ENCODE data around the gene CDH22. TPM values are rescaled to one million over a fixed set of nuclear protein-coding genes. Genes with fewer than 3 reads are reported as not detected.

The CDH22 gene
- total and polyA plus RNA-seq, 4 donors = 0.03 to 0.25 (median 0.09) TPM

DNA sequence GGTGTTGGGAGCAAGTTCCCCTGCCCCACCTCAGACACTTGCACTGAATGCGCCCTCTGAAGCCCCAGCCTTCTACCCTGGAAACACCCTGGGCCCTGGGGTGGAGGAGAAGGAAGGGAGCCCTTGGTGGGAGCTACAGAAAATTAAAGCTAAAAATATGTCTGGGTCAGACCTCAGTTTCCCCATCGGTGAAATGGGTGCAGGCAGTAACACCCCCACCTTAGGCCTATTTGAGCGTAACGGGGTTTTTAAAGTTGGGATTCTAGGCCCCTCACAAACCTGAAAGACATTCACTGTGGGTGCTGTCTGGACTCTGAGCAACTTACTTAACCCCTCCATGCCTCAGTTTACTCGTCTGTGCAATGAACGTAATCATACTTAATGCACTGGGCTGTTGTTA lies 19.3 kb upstream of the CDH22 start:
- DNase-seq (no peak), ATAC-seq (ENCODE audit: insufficient read depth, low FRiP score) (no peak)
- WGBS, 2 donors = 91 to 94% methylated on average over 6 of the region's 6 CpGs
- Histone ChIP-seq H3K9me3 (ENCODE audit: control insufficient read depth in 4 of 4, insufficient read depth in 3 of 4, low read length in 3 of 4) (no peaks in the 10 kb centered on the region), H3K27ac (ENCODE audit: low read depth in 1 of 2, low read length in 1 of 2) (no peak overlapping the region), H3K4me1 (ENCODE audit: control insufficient read depth in 5 of 5, insufficient read depth in 5 of 5, low read length in 5 of 5) (no peaks in the 10 kb centered on the region), H3K36me3 (ENCODE audit: control insufficient read depth in 4 of 4, insufficient read depth in 4 of 4, low read length in 4 of 4) (no peaks in the 10 kb centered on the region), H3K4me3 (no peak overlapping the region), H3K27me3 (ENCODE audit: control insufficient read depth in 3 of 3, insufficient read depth in 3 of 3, low read length in 2 of 3) (peaks cover 0 to 27% (median 3%) of the 10 kb centered on the region in 3 donors), H3K9ac (ENCODE audit: insufficient read depth in 1 of 2, low read length in 2 of 2) (no peak overlapping the region)
- TF ChIP-seq, protein P1, sequence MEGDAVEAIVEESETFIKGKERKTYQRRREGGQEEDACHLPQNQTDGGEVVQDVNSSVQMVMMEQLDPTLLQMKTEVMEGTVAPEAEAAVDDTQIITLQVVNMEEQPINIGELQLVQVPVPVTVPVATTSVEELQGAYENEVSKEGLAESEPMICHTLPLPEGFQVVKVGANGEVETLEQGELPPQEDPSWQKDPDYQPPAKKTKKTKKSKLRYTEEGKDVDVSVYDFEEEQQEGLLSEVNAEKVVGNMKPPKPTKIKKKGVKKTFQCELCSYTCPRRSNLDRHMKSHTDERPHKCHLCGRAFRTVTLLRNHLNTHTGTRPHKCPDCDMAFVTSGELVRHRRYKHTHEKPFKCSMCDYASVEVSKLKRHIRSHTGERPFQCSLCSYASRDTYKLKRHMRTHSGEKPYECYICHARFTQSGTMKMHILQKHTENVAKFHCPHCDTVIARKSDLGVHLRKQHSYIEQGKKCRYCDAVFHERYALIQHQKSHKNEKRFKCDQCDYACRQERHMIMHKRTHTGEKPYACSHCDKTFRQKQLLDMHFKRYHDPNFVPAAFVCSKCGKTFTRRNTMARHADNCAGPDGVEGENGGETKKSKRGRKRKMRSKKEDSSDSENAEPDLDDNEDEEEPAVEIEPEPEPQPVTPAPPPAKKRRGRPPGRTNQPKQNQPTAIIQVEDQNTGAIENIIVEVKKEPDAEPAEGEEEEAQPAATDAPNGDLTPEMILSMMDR (IDR thresholded peaks at IDR 0.05; ENCODE audit: control extremely low read depth, extremely low read depth) = no peak

DNA sequence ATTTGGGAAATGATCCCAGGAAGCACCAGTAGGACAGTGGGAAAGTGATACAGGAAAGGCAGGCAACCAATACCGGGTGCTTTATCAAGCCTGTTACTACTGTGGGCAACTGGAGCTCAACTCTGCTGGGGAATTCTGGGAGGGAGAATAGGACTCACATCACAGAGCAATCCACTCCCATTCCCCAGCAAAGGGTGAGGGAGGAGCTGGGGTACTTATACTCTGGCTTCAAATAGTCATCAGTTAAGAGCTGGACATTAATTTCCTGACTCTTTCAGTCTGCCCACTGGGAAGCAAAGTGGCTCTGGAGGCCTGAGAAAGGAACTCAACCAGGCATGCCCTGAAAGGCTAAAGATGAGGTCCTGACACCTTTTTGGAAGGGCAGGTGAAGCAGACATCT lies 17.5 kb upstream of the CDH22 start:
- 63 to 88% methylated on average over 1 of the region's 1 CpG for WGBS, 2 donors
- Histone ChIP-seq H3K4me1 (ENCODE audit: control insufficient read depth in 5 of 5, insufficient read depth in 5 of 5, low read length in 5 of 5) (no peaks in the 10 kb centered on the region), H3K4me3 (no peak overlapping the region), H3K9me3 (ENCODE audit: control insufficient read depth in 4 of 4, insufficient read depth in 3 of 4, low read length in 3 of 4) (no peaks in the 10 kb centered on the region), H3K9ac (ENCODE audit: insufficient read depth in 1 of 2, low read length in 2 of 2) (no peak overlapping the region), H3K27me3 (ENCODE audit: control insufficient read depth in 3 of 3, insufficient read depth in 3 of 3, low read length in 2 of 3) (peaks cover 0 to 29% (median 3%) of the 10 kb centered on the region in 3 donors), H3K27ac (ENCODE audit: low read depth in 1 of 2, low read length in 1 of 2) (no peak overlapping the region), H3K36me3 (ENCODE audit: control insufficient read depth in 4 of 4, insufficient read depth in 4 of 4, low read length in 4 of 4) (no peaks in the 10 kb centered on the region)
- ATAC-seq (ENCODE audit: insufficient read depth, low FRiP score) (no peak), DNase-seq (no peak)
- TF ChIP-seq, protein P1 (IDR thresholded peaks at IDR 0.05; ENCODE audit: control extremely low read depth, extremely low read depth) = no peak

DNA sequence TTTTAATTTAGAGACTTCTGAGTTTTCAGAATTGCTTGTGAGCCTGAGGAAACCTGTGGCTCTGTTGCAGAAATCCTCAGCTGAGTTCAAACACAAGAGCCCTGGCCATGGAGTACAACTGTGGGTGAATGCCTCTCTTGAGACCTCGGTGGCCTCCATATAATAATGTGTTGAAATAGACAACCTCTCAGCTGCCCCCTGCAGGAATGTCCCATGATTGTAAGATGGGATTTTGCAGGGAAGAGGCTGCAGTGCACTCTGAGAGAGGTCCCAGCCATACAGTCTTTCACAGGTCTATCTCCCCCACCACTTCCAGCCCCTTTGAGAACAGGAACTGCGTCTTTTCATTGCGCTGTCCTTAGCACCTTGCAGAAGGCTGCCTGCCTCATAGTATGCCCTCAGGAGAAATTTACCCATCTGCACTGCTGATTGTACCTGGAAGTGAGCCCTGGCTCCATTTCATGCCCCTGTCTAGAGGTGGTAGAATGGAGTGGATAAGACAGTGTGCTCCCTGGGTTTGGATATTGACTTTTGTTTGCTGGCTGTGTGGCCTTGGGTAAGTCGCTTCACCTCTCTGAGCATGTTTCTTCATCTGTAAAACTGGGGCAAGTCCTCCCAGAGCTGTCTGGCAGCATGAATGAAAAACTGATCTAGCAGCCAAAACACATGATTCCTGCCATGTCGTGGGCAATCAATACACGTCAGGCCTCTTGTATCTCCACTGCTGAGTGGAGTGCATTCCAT lies 16.8 kb upstream of the CDH22 start:
- Histone ChIP-seq H3K4me3 (no peak overlapping the region), H3K27ac (ENCODE audit: low read depth in 1 of 2, low read length in 1 of 2) (no peak overlapping the region), H3K27me3 (ENCODE audit: control insufficient read depth in 3 of 3, insufficient read depth in 3 of 3, low read length in 2 of 3) (peaks cover 0 to 35% (median 3%) of the 10 kb centered on the region in 3 donors), H3K9ac (ENCODE audit: insufficient read depth in 1 of 2, low read length in 2 of 2) (no peak overlapping the region), H3K36me3 (ENCODE audit: control insufficient read depth in 4 of 4, insufficient read depth in 4 of 4, low read length in 4 of 4) (no peaks in the 10 kb centered on the region), H3K9me3 (ENCODE audit: control insufficient read depth in 4 of 4, insufficient read depth in 3 of 4, low read length in 3 of 4) (no peaks in the 10 kb centered on the region), H3K4me1 (ENCODE audit: control insufficient read depth in 5 of 5, insufficient read depth in 5 of 5, low read length in 5 of 5) (no peaks in the 10 kb centered on the region)
- TF ChIP-seq, protein P1 (IDR thresholded peaks at IDR 0.05; ENCODE audit: control extremely low read depth, extremely low read depth) = no peak
- ATAC-seq (ENCODE audit: insufficient read depth, low FRiP score) = no peak
- DNase-seq = no peak
- WGBS, 2 donors = 60 to 65% methylated on average over 6 of the region's 6 CpGs

Data from lung (tissue), 12 donors.